RWPE2 (cell line): ENCODE measurements around the gene BTG2.

Source experiments
- ATAC-seq: fragments of 200-7000 bp; cut with Tn5 transposase; 3 replicates; pipeline ENCODE4 v1.9.1; 2021; ENCODE audit warnings: low read depth
- DNase-seq: peaks from one replicate; pipeline ENCODE4 v3.0.0-alpha.2; 2020; ENCODE audit warnings: low spot score
- H3K27ac ChIP-seq: fragments of 450-650 bp; 2 replicates; pipeline ENCODE4 v1.5.1; 2017; ENCODE audit warnings: mild to moderate bottlenecking; ENCODE audit not compliant: poor library complexity, severe bottlenecking
- H3K27me3 ChIP-seq: fragments of 250-450 bp; sonication (Bioruptor Pico); 2 replicates; pipeline ENCODE4 v1.5.1; 2021; ENCODE audit warnings: mild to moderate bottlenecking, moderate library complexity; ENCODE audit not compliant: insufficient read depth, poor library complexity, severe bottlenecking
- H3K36me3 ChIP-seq: fragments of 250-450 bp; sonication (Bioruptor Pico); 2 replicates; pipeline ENCODE4 v1.5.1; 2020; ENCODE audit warnings: low read depth, mild to moderate bottlenecking, moderate library complexity
- H3K4me1 ChIP-seq: fragments of 250-450 bp; sonication (Bioruptor Pico); 2 replicates; pipeline ENCODE4 v1.5.1; 2021; ENCODE audit warnings: mild to moderate bottlenecking, moderate library complexity; ENCODE audit not compliant: insufficient read depth, poor library complexity, severe bottlenecking
- H3K4me3 ChIP-seq: fragments of 250-450 bp; sonication (Bioruptor Pico); 2 replicates; pipeline ENCODE4 v1.5.1; 2021; ENCODE audit warnings: mild to moderate bottlenecking, moderate library complexity; ENCODE audit not compliant: severe bottlenecking
- H3K9me3 ChIP-seq: fragments of 250-450 bp; sonication (Bioruptor Pico); 2 replicates; pipeline ENCODE4 v1.5.1; 2021; ENCODE audit warnings: mild to moderate bottlenecking, moderate library complexity; ENCODE audit not compliant: severe bottlenecking
- CTCF ChIP-seq: fragments of 450-650 bp; IDR thresholded peaks from one replicate; pipeline ENCODE4 v1.5.1; 2017; ENCODE audit warnings: mild to moderate bottlenecking, moderate library complexity; ENCODE audit not compliant: poor library complexity, severe bottlenecking

The BTG2 gene

GRCh38 chr1:203289281-203289981, 15.9 kb upstream of the BTG2 start:
- no peak overlapping the region for H3K27ac ChIP-seq
- TF ChIP-seq CTCF: no peak
- ATAC-seq (no peak), DNase-seq (no peak)
- H3K36me3 ChIP-seq: no peaks in the 10 kb centered on the region
- H3K9me3 ChIP-seq: no peaks in the 10 kb centered on the region
- H3K4me1 ChIP-seq: peaks cover 6% of the 10 kb centered on the region
- H3K4me3 ChIP-seq: no peak overlapping the region
- no peaks in the 10 kb centered on the region for H3K27me3 ChIP-seq

- H3K4me1 ChIP-seq: peaks cover 6% of the 10 kb centered on the region
- no peaks in the 10 kb centered on the region for H3K27me3 ChIP-seq
- DNase-seq: no peak
- no peak for ATAC-seq
- no peaks in the 10 kb centered on the region for H3K9me3 ChIP-seq
- H3K4me3 ChIP-seq: no peak overlapping the region
- H3K36me3 ChIP-seq: no peaks in the 10 kb centered on the region
- no peak overlapping the region for H3K27ac ChIP-seq
- no peak for TF ChIP-seq CTCF
Measured at GRCh38 chr1:203289982-203290260, 15.4 kb upstream of the BTG2 start.

GRCh38 chr1:203290261-203291089, 14.8 kb upstream of the BTG2 start:
- H3K27me3 ChIP-seq: no peaks in the 10 kb centered on the region
- no peaks in the 10 kb centered on the region for H3K36me3 ChIP-seq
- DNase-seq: no peak
- no peak overlapping the region for H3K27ac ChIP-seq
- peaks cover 6% of the 10 kb centered on the region for H3K4me1 ChIP-seq
- TF ChIP-seq CTCF: no peak
- no peak overlapping the region for H3K4me3 ChIP-seq
- peak; percentile 75 for ATAC-seq
- no peaks in the 10 kb centered on the region for H3K9me3 ChIP-seq

GRCh38 chr1:203291201-203292096, 13.9 kb upstream of the BTG2 start:
- Histone ChIP-seq H3K27me3 (no peaks in the 10 kb centered on the region), H3K36me3 (no peaks in the 10 kb centered on the region), H3K27ac (no peak overlapping the region), H3K9me3 (no peaks in the 10 kb centered on the region), H3K4me1 (peaks cover 6% of the 10 kb centered on the region), H3K4me3 (no peak overlapping the region)
- no peak for DNase-seq
- ATAC-seq: no peak
- TF ChIP-seq CTCF: no peak
